Activated CD8-positive, alpha-beta memory T cell treated with anti-CD3 and anti-CD28 coated beads, Interleukin-2, amount 50 U/mL, for 1 hour (primary cell): ENCODE measurements around the gene IGLL5.

ENCODE experiments used
- DNase-seq: peaks from one replicate; pipeline ENCODE4 v3.0.0-alpha.2; 2020; ENCODE audit errors: extremely low read depth

The IGLL5 gene

DNA sequence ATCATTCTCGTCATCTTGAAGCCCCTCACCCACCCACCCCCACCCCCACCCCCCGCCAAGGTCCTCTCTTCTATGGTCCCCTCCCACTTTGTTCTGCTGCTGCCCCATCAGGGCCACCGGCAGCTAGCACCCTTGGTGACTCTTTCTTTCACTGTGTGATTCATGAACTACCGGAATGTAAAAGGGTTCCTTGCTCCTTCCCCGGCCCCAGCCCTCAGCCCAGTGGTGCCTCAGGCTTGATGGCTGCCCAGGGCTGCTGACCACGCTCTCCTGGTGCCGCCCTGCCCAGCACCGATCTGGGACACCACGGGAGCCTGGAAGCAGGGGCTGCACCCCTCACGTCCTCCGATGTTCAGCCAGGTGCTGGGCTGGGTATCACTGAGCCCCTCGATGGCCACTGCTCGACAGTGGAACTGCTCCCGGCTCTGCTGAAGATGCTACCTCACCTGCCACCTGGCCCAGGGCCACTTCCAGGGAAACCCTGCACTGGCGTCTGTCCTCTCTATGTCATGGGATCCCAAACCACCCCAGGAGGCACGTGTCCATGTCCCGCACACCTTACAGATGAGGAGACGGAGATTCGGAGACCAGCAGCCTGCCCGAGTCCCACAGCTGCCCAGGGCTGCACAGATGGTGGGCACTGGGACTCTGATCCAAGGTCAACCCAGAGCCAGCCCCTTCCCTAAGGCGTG, 39.7 kb downstream of the IGLL5 start:
- no peak for DNase-seq

DNA sequence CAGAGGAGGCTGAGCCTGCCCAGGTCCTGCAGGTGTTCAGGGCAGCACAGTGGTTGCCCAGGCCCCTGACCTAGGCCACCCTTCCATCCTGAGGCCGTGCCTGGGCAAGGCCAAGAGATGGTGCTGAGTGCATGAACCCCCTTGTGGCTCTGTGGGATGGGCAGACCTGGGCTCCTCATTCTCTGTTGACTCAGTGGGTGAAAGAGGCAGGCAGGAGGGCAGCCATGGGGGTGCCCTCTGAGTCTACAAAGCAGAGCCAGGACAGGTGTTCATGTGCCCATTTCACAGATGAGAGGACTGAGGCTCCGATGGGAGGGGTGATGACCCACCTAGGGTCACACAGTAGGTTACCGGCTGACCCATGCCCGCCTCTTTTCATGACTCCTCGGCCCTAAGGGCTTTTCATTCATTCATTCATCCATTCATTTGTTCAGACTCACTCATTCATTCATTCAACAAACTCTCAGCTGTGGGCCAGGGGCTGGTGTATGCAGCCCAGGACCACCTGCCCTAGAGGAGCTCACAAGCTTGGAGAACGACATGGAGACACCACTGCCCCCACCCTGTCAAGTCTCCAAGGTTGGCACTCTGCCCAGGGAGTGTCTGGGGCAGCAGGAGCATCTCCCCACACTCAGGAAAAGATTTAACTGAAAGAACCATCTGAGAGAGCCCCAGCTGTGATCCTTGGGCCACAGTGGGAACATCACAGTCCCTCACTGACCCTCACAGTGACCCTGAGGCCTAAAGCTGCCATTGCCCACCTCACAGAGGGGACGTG, 40.5 kb downstream of the IGLL5 start:
- no peak for DNase-seq

DNA sequence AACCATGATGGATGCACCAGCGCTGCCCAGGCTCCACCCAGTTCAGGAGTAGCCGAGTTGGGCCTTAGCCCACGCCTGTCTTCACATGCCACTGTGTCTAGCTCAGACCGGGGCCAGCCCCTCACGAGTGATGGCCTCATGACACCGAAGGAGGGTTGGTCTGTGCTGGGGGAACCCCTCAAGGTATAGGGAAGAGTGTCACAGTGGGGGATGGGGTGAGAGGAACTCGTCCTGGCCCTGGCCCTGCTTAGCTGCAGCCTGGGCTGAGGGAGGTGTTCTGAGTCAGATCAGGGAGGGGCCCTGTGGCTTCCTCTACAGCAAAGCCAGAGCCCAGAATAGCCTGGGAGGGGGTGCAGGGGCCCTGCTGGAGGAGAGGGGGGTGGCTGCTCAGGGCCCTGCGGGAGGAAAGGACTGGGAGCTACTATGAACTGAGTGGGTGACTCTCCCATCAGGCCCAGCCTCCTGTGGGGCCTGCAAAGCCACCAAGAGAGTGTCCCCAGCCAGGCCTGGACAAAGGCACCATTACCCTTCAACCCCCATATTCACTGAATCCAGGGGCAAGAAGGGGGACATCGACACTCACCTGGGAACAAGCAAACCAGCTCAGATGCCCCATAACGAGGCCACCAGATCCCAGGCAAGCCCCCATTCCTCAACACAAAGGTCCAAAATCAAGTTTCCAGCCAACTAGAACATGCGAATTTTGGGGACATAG, 41.2 kb downstream of the IGLL5 start:
- no peak for DNase-seq

DNA sequence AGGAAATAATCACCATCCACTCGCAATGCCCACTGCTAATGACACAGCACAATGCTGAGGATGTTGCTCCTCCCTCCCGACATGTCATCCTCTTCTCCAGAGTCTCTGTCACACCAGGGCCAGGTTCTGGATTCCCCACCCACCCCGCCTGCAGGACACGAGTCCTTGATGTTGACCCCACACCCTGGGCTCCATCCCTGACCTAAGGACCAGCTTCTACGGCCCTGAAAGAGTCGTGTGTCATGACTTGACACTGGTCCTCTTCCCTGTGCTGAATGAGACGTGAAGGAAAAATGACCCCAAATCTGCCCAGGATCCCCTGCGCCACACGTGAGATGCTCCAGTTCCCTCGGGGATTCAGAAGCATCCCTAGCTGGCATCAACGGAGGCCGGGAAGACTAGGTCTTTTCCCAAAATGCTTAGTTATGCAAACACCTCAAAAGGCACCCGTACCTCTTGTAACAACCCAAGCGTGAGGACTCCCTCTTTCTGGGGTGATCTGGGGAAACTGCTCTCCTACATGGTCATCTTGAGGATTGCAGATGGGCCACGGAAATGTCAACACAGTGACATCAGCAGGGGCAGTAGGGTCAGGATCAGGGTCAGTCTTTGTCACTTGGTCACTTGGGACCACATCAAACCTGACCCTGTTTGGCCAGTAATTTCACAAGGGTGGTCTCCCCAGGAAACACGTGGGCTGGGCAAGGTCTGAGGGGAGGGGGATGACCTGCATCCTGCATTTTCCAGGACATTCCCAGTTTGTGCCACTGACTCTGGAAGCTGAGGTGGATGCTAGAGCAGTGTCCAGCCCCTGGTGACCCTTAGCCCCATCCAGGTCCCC, 42.0 kb downstream of the IGLL5 start:
- no peak for DNase-seq

DNA sequence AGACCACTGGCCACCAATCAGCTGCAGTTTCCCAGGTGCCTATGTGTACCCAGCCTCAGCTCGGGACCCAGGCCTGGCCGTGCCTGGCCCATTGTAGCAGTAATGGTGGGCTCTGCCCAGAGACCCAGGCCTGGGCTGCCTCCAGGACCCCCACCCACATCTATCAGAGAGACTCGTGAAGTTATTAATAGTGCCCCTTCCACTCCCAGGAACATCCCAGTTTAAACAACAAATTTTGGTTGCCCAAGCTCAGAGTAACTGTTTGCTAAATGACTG, 42.5 kb downstream of the IGLL5 start:
- no peak for DNase-seq

DNA sequence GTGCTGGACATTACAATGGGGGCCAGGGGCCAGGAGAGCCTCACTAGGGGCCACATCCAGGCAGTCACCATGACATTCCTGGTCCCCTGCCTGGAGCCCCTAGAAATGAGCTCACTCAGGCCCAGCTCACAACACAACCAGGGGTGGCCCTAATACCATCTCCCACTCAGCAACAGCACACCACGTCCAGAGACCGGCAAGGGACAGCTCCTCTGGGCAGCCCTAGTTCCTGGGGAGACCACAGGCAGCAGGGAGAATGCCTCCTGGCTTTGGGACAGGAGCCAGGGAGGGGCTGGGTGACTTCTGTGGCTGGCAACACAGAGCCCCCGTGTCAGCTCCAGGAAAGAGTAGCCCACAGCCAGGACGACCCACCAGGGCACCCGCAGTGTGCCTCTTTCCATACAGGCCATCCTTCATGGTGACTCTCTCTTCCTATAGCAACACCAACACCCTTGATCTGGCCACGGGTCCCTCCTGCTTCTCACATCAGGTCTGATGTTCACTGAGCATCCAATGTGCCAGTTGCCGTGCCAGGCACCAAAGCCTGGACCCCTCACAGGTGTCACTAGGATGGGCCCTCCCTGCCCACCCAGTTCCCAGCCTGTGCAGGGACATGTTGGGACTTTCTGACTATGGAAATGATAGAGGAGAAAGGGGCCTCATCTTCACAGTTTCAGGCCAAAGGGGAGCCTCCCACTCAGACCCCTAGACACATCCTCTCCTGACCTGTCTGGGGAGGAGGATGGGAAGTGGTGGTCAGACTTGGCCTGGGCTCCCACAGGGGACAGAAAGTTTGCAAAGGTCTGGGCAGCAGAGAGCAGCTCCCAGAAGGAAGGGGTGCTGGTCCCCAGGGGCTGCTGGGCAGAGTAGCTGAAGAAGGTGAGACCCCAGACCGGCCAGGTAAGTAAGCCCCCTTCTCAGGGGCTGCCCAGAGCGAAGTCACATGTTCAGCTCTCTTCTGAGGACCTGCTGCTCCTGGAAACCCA, 43.2 kb downstream of the IGLL5 start:
- DNase-seq = no peak

DNA sequence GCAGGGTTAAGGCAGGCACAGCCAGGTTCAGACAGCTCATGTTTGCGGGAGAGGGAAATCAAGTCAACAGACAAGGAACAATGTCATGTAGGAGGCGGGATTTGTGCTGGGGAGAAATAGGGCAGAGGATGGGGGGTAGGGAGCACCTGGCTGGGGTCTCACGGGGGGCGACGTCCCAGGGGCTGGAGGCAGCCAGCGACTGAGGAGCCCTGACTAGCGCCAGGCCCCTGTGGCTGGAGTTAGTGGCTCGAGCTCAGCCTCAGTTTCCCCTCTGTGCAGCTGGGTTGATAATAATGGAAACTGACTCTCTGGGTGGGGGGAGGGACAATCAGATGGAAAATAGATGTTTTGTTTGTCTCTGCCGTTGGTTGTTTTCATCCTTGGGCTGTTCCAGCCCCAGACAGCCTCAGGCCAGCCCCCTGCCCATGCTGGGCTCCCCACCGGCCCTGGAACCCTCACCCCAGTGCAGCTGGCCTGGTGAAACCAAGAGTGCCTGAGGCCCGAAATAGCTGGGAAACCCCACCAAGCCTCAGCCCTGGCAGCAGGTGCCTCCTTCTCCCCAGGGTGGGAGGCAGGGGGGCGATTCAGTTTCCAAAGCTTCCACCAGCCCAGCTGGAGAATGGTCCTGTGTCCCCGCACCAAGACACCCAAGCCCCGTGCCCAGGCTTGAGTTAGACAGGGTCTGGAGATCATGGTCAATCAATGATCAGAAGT, 44.1 kb downstream of the IGLL5 start:
- no peak for DNase-seq

DNA sequence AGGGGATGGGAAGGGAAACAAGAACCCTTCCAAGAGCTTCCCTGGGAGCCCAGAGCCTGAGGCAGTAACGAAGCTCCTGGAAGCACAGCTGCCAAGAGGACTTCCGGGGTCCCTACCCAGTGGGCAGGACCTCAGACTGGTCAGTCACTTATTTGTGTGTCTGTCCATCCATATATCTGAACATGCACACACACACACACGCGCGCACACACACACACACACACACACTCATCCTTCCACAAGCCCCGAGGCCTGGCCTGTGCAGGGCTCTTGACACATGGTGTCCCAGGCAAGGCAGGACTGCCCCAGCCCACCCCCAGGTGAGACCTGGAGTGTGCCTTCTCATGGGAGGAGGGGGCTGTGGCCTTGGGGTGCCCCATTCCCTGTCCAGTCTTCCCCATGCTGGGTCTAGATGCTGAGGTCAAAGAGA, 44.9 kb downstream of the IGLL5 start:
- DNase-seq = no peak

DNA sequence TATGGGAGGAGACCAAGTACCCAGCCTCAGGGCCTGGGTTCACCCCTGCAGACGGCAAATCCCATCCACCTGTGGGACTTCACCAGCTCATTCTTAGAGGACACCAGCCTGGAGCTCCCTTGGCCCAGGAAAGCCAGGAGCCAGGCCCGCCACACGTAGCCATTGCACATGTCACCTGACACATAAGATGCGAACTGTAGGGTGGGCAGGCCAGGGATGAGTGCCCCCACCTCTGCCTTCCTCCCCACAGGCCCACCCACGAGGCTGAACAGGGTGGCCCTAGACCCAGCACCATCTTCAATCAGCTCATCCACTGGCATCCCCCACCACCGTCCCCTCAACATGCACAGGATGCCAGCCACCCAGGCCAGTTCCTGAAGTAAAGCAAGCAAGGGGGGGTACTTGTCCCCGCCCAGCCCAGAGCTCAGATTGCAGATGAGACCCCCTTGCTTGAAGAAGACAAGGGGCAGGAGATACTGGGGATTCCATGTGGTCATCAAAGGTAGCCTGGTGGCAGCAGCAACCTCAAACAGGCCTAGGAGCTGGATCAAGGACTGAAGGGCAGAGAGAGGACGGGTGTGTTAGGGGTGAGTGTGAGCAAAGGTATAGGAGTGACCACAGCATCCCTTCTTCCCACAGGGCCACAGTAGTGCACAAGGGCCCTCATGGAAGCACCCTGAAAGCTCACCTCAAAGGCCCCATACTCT, 45.6 kb downstream of the IGLL5 start:
- DNase-seq = no peak

DNA sequence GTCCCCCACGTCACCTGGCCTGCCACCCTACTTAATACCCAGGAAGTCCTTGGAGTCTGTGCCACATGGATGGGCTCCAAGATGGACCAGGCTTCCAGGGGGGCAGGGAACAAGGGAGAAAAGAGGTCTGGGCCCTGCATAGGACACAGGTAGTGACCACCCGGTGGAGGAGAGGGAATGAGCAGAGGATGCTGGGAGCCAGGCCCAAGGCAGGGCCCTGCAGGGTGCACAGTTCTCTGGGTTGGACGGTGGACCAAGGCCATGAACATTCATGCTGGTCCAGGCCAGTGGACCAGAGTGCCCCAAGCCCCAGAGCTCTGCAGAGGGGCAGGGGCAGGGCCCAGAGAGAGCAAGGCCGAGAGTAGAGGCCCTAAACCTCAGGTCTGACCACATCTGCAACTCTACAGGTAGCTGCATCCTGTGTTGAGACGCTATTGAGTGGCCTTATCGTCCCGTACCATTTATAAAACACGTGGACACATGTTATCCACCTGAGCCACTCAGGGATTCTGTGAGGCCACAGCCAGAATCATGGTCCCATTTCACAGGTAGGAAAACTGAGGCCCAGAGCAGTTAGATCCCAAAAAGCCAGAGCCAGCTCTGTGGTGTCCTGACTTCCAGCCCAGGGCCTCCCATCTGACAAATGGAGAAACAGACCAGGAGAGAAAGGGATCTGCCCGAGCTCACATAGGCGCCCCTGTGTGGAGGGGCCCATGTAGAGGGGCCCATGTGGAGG, 46.4 kb downstream of the IGLL5 start:
- DNase-seq = no peak

DNA sequence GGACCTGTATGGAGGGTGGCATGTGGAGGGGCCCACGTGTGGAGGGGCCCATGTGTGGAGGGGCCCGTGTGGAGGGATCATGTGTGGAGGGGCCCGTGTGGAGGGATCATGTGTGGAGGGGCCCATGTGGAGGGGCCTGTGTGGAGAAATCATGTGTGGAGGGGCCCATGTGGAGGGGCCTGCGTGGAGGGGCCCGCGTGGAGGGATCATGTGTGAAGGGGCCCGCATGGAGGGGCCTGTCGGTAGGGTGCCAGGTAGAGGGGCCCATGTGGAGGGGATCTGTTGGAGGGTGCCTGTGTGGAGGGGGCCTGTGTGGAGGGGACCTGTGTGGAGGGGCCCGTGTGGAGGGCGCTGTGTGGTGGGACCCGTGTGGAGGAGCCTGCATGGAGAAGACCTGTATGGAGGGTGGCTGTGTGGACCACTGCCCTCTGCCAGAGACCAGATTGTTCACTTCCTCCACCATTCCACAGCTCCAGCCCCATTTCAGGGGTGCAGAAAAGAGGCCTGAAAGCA, 47.0 kb downstream of the IGLL5 start:
- DNase-seq = no peak

DNA sequence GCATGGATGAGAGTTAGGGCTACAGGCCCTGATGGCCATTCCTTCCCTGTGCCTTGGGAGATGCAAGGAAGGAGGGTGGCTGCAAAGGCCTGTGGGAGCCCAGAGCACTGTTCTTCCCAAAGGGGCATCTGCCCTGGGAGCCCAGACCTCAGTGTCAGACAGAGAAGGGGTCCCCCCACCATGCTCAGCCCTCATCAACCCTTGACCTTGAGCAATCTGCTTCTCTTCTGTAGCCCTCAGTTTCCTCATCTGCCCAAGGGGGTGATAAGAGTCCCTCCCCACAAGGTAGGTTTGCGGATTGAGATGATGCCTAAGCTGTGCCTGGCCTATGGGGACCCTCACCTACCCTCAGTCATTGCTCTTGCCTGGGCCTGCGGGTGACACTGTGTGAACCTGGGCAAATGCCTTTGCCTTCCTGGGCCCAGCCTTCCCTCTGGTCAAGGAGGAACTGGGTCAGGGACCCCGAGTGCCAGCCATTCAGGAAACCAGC, 47.5 kb downstream of the IGLL5 start:
- DNase-seq = no peak

DNA sequence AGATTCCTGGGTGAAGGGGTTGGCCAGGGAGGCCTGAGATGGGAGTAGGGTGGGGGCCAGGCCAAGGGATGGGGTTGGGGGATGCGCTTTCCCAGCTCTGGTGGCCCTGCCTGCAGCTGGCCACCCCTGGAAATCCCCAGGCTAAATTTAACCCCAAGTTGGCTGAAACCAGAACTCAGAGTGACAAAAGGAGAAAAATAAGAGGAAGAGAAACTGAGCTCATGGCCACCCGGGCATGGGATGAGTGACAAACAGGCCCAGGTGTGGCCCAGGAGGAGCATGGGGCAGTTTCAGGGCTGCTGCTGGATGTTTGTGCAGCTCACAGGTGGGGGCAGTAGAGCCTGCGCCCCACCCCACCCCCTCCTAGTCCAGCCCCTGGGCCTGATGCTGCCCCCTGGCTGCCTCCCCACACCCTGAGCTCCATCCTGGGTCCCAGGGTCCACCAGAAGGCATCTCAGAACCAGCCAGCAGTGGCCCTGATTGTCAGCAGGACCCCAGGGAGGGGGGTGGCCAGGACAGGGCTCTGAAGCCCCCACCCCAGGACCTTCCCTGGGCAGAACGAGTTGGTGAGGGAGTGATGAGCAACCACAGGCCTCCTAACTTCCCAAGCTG, 48.0 kb downstream of the IGLL5 start:
- no peak for DNase-seq

DNA sequence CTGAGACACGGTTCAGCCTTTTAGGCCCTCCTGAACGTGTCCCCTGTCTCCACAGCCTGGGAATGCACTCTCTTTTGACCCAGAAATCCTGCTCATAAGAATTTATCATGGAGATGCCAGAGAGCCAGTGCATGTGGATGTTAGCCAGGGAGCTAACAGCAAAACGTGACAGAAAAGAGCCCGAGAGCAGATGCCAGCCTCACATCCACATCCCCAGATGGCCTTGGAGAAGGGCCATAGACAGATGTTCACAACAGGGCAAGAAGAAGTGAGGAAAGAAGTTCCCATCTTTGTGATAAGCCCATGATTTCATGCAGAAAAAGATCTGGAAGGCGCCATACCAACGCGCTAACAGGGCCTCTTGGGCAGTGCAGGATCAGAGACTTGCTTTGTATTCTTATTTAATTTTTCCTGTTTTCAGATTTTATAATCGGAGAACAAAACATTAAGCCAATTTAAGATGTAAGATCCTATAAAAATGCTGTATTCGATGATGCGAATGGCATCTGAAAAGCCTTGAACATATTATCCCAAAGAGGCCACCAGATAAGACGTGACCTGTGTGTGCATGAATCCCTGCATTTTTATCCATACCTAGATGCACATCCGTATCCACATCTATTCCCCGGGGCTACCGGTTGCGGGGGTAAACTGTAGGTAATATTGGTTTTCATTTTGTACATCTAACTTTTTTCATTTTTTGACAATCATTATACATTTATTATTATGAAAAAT, 48.7 kb downstream of the IGLL5 start:
- DNase-seq = no peak

DNA sequence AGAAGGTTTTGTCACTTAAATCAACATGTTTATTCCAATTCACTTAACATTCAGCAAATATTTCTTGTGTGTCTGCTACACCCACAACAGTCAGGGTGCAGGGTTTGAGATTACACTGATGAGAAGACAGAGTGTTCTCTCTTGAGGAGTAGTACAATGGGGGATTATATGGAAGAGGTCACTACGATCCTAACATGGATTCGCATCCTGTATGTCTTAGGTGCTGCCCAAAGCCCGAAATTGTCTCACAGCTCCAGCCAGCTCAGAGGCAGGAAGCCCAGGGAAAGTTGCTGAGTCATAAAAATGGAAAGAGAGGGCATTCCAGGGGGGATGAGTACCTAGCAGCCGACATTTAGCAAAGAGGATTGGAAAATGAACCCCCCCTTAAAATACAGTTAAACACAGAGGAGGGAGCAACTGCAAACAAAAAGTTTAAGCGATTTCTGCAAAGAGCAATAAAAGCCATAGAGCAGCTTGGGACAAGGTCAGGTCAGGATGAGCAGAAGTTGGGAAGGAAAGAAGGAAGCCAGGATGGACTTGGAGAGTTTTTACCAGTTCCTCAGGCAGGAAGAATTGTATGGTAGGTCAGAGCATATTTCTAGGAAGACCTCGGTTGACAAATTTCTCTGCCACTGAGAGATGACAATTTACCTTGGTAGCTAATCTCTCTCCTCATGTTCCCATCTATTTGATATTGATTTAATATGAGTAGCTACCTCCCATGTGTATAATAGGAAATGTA, 49.5 kb downstream of the IGLL5 start:
- DNase-seq = no peak

DNA sequence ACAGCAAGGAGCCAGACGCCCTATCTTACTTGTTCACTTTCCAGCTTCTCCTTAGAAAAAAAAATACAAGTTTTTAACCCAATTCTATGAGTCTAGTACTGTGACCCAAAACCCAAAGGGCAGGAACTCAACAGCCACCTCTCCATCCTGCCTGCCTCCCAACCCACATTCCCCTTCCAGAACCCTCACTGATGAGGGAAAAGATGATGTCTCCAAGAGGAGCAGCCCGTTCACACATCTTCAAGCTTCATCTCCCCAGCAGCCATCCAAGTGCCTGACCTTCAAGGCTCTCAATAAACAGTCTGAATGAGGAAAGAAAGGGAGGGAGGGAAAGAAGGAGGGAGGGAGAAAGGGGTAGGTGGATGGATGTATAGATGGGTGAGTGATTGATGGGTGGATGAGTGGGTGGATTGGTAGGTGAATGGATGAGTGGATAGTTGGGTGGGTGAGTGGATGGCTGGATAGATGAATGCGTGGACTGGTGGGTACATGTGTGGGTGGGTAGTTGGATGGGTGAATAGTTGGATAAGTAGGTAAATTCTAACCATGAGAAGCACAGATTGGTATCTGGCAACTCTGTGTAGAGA, 50.4 kb downstream of the IGLL5 start:
- DNase-seq = no peak
